K562 (cell line): Measurements from ENCODE around the gene FAM131C. TPM values are rescaled to one million over a fixed set of nuclear protein-coding genes. Genes with fewer than 3 reads are reported as not detected.

Experiments
- CHD7 ChIP-seq: fragments of 200-600 bp; sonication (generic); IDR thresholded peaks from one replicate; pipeline ENCODE4 v1.6.1; 2012; ENCODE audit warnings: mild to moderate bottlenecking, low read depth, low read length, inconsistent platforms
- ERF ChIP-seq: fragments of 450-650 bp; formaldehyde crosslinking; IDR thresholded peaks from 2 replicates; pipeline ENCODE4 v1.4.0; 2020; ENCODE audit warnings: mild to moderate bottlenecking, mixed read lengths
- MECOM ChIP-seq: fragments of 250-450 bp; sonication (Bioruptor Pico); IDR thresholded peaks from 2 replicates; pipeline ENCODE4 v1.8.0; 2022; ENCODE audit warnings: inconsistent platforms
- POLR2G ChIP-seq: fragments of 200-400 bp; formaldehyde crosslinking; IDR thresholded peaks from 2 replicates; pipeline ENCODE4 v1.6.1; 2017; ENCODE audit warnings: low read depth, mild to moderate bottlenecking, antibody characterized with exemption, low read length, moderate library complexity
- SMAD2 ChIP-seq: fragments of 150-350 bp; IDR thresholded peaks from 2 replicates; pipeline ENCODE4 v1.6.1; 2014; ENCODE audit warnings: low read depth, mild to moderate bottlenecking, low read length
- USF2 ChIP-seq: sonication (generic); formaldehyde crosslinking; IDR thresholded peaks from 2 replicates; pipeline ENCODE4 v1.5.0; 2020; ENCODE audit warnings: missing genetic modification reagents
- polyA plus RNA-seq, 8 experiments: library from polyadenylated mRNA; depleted of rRNA in 4 of 8; stranded (reverse) in 5 of 8; unstranded in 3 of 8; fragments of >200 nt; fragmentation: Nextera tagmentation in 2 of 8; fragmentation: Illumina TruSeq in 1 of 8; extraction: Ambion mirVana in 2 of 8; extraction: Trizol in 1 of 8; gene quantifications; 2 replicates each; pipeline versions ENCODE4 v1.2.1 to v1.2.3, GENCODE V29; 2011 to 2014; ENCODE audit warnings: inconsistent platforms in 1 of 8, missing spikeins in 1 of 8
- total RNA-seq, 7 experiments: library from RNA; depleted of rRNA in 6 of 7; stranded (reverse); fragments of >200 nt in 6 of 7; fragmentation: Illumina TruSeq in 2 of 7; extraction: Trizol in 2 of 7; gene quantifications; 2 replicates each; pipeline versions ENCODE4 v1.2.1 to v1.2.3, GENCODE V29; 2011 to 2021; ENCODE audit warnings: low replicate concordance in 1 of 7

Gene FAM131C
- total and polyA plus RNA-seq, 9 of the 15 experiments (the other 6 are each of a cell fraction or from before 2014, with no cell fraction given) = 0.10 to 0.29 (median 0.16) TPM; not detected in 6

DNA sequence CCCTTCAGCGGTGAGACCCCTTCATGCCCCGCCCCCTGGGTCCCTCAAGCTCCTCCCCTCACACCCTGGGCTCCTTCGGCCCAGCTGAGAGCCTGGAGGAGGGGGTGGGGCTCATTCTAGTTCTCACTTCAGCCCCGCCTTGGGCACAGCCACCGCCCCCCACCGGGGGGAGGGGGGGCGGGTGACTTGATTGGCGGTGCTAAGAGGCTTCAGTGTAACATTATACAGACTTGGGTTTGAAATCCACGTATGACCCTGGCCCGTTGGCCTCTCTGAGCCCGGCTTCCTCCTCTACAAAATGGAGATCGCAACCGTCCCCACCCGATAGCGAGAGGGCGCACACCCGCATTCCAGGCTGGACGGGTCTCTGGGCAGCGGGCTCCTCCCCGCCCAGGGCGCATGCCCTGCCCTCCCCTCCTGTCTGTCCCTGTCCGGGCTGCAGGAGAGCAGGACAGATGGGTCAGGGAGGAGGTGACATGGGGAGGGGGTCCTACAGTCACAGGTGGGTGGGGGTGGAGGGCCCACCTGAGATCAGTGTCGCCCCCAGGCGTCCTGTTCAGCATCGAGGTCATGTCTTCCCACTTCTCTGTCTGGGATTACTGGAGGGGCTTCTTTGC, 24.8 kb downstream of the FAM131C start (continued):
- TF ChIP-seq CHD7 (no peak), ERF (CRISPR knock-in tag) (no peak), SMAD2 (no peak), MECOM (CRISPR knock-in tag) (no peak), USF2 (CRISPR knock-in tag) (no peak), POLR2G (peak; percentile 72)
